ENCODE measurements around the gene SLC7A1.

The SLC7A1 gene

DNA sequence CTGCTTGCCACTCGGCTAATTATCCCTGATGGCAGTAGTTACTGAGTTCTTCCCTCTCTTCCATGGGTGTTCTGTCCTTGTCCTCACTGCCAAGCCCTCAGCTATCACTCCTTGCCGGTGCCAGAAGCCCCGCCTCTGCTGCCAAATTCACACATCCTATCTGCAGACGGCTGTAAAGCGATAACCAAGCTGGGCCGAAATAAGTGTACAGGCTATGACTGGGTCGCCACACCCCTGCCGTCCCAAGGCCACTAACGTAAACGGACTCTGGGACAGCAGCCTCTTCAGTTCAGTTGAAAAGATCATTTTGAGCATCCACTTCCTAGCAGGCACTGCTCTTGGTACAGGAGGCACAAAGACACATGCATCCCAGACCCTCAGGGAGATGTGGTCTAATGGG is 13.3 kb downstream of the SLC7A1 start:
- no peak for DNase-seq

GRCh38 chr13:29581666-29582065 is 13.8 kb downstream of the SLC7A1 start:
- no peak for DNase-seq

DNA sequence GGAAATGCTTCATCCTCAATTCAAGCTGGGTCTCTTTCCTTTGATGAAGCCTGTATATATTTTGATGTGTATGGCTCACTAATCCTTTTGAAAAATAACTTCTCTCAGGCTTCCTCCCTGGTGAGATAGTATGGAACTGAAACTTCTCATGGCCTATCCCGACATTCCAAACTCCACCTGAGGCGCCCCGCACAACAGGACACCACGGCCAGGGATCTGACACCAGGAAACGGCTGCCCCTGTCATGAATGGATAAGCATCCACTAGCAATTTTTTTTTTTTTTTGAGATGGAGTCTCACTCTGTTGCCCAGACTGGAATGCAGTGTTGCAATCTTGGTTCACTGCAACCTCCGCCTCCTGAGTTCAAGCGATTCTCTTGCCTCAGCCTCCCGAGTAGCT is 16.4 kb downstream of the SLC7A1 start:
- no peak for DNase-seq

DNA sequence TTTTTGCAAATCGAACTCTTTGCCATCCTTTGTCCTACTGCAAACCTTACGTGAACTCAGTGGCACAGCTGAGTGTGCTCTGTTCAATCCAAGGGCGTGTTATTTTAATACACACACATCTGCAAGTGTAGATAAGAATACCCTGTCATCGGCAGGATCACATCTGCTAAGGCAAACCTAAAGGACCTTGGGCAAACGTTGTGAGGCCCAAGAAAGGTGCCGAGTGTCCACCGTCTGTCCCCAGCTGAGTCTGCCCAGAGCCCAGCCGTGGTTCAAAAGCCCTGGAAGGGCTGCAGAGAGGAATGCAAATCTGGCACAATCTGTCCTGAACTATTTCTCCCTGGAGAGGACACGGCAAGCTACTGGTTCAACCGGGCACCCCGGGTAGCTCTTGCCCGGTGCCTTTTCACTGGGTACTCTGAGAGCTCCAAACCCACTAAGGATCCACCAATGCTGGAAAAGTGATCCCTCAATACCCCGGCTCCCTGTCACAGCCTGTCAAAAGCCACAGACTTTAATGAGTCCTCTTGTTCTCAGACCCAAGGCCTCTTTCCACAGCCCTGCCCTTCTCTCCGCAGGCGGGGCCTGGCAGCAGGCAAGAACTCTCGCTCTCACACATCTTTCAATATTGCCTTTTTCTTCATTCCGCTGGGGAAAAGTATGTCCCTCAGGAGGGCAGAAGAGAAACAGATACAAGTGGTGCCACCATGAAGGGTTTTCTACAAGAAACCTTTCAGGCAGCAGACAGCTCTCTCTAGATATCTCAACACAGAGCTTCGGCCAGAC is 17.0 kb downstream of the SLC7A1 start:
- no peak for DNase-seq

GRCh38 chr13:29577136-29578051 is 18.1 kb downstream of the SLC7A1 start:
- peak in 1 of 2 experiments; percentile 12 for DNase-seq

DNA sequence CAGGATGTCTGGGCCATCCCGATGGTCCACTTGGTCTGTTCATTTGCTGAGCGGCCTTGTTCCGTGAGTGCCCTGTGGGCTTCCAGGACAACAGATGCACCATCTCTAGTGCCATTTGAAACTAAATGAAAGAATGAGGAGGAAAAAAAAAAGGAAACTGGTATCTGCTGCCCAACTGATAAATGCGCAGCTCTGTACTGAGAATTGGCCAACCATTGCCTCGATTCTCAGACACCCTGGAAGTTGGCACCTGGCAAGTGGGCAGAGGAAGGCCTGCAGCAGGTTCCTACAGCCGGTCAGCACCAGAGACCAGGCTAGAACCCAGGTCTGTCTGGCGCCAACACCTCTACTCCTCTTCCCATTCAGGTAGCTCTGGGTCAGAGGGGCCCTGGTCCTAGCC is 18.9 kb downstream of the SLC7A1 start:
- DNase-seq, result no peak

DNA sequence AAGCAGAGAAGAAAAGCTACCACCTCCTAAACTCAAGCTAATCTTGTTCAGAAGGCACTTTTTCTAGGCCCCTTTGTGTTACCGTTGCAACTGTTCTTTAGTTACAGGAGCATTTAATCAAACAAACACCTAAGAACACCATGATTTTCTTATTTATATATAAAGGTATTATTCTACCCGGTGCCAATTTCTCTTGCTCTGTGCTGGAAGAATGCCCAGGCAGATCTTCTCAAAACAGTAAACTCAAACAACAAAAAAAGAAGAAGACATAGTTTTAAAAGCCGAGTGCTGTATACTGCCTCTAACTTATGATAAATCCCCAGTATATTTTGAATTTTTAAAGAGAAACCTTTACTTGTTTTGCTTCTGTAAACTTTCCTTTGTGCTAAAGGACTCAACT is 20.4 kb downstream of the SLC7A1 start:
- no peak for DNase-seq

DNA sequence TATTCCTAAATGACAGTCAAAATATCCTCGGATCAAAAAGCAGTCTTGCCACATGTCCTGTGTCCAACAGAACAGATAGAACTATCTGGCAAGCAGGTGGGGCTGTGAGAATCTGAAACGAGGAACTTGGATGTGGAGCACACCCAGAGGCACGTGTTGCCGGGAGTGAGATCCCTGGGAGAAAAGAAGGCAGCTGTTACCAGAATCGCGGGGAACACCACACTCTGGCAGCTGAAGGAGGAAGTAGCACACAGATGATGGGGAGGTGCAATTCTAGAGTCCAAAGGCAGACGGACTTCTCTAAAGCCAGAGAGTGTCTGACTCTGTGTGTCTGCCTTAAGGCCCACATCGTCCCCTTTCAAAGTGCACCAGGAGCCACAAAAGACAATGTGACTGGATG is 22.3 kb downstream of the SLC7A1 start:
- peak in 1 of 2 experiments; percentile 10 for DNase-seq

DNA sequence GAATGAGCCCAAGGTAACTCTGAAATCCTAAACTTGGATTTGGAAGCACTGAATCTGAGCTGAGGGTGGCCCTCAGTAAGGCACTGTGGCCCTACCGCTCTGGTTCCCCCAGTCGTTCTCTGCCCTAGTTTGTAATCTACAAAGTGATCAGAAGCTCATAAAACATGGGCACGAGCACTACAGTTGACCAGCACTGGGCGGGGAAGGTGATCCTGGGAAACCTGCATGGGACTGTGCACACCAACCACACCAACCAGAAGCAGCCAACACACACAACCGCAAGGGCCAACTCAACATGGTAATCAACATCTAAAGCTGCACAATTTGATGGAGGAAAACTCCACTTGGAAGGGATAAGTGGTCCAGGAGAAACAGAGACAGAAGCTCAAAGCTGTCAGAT is 22.9 kb downstream of the SLC7A1 start:
- no peak for DNase-seq

DNA sequence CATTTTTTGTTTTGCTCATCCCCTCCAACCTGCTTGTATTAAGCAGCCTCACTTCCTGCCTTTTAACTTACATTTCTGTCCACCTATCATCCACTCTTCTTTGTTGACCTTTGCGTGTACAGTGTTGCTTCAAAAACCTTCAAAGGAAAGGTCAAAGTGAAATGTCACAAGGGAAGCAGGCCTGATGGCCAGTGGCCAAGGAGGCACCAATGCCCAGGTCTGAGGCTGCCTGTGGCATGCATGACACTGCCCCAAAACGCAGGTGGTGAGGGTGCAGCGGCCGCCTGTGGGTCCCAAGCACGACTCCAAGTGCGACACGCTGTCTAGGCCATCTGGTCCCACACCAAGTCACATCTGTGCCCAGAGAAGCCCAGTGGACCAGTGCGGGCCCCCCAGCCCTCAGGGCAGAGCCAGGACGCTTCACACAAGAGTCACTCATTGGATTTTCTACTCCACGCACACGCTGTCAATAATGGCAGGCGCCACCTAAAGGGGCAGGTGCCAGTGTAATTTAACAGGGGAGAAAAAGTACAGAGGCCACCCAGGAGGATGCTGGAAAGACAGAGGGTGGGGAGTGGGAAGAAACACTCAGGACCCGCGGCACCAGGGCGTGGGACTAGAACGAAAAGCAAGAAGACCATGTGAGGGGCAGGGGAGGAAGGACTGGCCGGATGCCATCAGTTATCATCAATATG is 23.5 kb downstream of the SLC7A1 start:
- DNase-seq, result no peak

DNA sequence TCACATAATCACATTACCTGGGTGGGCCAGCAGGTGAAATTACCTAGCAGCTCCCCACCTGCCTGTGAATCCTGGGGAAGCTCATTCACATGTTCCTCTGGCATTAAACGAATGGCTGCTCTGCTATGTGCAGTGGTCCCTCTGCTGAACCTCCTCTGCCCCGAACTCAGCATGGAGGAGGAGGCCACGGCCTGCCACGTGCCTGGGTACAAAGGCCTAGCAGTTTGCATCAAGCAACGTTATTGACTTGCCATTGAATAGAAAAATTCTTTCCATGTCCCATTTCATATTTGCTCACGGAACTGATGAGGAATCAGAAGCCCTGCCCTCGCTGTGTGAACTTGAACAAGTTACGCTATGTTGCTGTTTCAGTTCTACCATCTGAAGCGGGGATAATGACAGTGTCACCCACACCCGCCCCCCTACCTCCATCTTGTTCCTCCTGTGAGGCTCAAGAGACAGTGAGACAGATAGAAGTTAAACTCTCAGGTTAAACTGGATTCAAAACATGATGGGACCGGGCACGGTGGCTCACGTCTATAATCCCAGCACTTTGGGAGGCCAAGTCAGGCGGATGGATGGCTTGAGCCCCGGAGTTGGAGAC is 25.3 kb downstream of the SLC7A1 start:
- DNase-seq, result no peak

DNA sequence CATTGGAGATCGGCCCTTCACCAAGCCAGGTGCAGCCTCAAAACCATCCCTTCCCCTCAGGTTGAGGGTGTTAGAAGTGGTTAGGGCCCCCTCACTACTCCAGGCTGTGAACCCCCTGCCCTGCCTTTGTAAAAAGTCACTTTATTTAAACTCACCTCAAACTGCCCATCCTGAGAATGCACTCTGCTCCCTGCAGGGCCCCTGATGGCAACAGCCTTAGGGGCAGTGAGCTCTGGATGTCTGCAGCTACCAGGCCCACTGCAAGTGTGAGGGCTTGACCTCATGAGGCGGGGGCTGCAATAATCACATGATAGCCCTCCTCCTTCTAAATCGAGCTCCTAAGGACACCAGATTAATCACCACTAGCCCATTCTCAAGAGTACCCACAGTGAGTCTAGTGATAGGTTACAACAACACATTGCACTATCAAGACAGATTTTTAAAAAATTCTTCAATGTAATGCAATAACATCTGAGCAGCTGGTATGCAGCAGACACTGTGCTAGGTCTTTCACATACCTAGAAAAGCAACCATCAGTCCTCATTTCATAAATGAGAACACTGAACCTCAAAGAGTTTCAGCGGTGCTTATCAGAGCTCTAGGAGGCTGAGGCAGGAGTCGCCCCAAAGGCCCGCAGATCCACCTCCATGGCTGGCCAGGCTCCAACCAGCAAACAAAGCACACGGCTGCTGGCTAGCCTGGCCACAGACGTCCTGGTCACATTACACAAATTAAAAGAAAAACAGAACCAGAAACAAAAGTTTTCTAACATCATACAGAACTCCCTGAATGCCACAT is 26.0 kb downstream of the SLC7A1 start:
- no peak for DNase-seq

GRCh38 chr13:29568731-29569130 is 26.8 kb downstream of the SLC7A1 start:
- no peak for DNase-seq

DNA sequence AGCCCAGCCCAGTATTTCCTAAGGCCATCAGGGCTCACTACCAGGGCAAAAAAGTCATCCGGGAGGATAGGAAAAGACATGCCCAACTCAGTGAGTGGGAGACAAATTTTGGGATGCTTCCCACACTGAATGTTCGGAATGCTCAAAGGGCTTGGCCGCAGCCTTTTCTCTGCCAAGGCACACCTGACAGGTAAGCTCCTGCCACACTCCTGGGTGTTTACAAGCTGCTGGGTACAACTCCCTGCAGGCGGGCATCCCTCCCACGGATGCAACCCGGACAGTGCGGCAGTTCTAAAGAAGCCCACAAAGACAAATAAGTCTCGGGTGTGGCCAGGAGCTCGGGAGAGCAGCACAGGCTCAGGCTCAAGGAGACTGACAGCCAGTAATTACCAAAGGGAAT is 28.1 kb downstream of the SLC7A1 start:
- DNase-seq, result no peak

DNA sequence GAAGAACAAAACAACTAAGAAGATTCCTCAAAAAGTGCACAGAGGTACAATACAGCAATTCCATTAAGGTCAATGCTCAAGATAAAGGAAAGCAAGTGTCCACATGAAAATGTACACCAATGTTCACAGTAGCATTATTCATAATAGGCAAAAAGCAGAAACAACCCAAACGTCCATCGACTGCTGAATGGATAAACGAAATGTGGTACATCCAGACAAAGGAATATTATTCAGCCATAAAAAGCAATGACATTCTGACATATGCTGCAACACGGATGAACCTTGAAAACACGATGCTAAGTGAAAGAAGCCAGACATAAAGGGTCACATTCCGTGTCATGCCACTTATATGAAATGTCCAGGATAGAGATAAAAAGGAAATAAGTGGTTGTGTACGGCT is 29.3 kb downstream of the SLC7A1 start:
- DNase-seq, result no peak

DNA sequence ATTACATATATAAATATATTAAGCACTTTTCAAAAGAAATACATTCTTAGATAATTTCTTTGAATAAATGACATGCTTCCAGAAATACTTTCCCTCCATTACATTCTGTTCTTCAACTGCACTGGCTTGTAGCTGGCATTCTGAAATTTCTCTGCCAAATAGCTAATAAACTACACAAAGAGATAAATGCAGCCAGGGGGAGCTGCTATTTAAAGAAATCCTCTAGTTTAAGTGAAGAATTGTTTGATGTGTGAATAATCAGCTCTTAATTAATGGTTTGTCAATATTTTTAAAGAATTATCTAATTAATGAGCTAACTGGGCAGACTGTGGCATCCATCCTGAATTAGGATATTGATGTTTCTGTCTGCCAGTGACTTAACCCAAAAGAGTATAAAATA is 30.7 kb downstream of the SLC7A1 start:
- DNase-seq, result no peak

- DNase-seq, result no peak
Observed at GRCh38 chr13:29564373-29564772, 31.1 kb downstream of the SLC7A1 start.

- no peak for DNase-seq
Observed at GRCh38 chr13:29563941-29564340, 31.5 kb downstream of the SLC7A1 start.

GRCh38 chr13:29562786-29563438 is 32.6 kb downstream of the SLC7A1 start:
- DNase-seq, result no peak

DNA sequence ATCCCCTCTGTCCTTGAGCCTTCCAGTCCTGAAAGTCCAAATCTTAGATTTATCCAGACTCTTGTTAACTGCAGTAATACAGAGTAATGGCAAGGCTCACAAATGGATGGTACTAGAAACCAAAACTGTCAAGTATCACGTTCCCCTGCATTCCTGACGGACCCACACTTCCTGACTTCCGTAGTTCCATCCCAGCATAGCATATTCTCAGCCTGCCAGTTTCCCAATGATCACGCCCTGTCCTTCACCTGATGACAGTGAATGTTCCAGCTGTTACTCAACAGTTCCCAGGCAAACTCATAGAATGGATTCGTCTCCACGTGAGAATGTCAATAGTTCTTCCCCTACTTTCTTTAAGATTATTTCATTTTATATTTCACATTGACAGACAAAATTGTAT is 33.6 kb downstream of the SLC7A1 start:
- no peak for DNase-seq

GRCh38 chr13:29556742-29557141 is 38.7 kb downstream of the SLC7A1 start:
- DNase-seq, result no peak

DNA sequence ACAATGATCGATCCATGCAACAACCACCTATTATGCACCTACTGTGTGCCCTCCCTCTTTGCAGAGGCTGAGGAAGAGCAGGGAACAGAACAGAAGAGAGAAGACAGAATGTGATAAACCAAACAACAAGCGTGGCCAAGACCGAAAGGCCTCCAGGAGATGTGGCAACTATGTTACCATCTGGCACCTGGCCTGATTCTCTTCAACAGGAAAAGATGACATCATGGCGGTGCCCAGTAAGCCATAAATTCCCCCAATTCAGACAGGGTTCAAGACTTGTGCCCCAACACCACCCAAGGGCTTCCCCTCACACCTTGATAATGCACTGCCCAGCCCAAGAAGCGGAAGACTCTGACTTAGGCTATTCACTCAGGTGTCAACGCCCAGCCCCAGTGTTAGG is 44.3 kb downstream of the SLC7A1 start:
- no peak for DNase-seq
